ENCODE data around the gene ABLIM2. TPM values are rescaled to one million over a fixed set of nuclear protein-coding genes. Genes with fewer than 3 reads are reported as not detected.

ABLIM2 gene
- total RNA-seq, 1 donor: under 0.01 TPM

DNA sequence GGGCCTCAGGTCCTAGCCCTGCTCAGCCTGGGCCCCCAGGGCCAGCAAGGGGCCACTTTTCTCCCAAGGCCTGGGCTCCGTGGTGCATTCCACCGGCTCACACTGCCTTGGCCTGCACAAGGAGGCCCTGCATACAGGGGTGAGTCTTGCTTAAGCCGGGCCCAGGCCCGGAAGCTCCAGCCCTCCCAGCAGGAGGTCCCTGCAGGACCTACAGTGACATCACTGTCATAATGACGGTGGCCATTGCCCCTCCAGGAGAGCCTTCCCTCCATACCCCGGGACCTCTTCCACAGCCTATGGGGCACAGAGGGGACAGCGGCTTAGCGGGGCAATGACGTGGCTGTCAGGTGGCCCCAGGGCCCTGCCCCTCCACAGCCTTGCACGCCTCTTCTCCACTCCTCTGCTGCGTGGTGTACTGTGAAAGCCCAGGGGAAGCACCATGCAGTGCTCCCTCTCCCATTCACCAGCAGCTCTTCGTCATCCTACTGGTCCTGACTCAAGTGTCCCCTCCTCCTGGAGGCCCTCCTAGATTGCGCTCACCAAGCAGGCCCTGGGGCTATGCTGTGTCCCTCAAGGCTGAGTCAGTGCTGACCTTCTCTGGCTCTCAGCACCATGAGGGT is 186.6 kb downstream of the ABLIM2 start:
- DNase-seq (ENCODE audit: low read depth in 2 of 3, low spot score in 2 of 3): no peak

DNA sequence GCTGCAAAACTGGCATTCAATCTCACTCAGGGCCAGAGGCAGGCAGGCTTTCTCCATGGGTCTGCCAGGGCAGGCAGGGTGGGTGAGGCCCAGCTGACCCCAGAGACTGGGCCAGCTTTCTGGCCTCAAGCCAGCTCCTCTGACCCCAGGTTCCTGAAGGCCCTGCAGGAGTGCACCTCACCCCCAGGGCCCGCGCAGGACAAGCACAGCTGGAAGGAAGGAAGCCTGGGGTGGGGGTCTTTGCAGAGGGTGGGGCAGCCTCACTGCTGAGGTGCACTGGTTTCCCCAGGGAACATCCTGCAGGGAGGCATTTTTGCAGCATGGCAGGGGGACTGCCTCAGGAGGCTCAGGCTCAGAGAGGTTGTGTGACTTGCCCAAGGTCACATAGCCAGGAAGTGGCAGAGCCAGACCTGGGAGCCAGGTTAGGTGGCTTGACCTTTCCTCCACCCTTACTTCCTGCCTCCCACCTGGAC is 187.4 kb downstream of the ABLIM2 start:
- DNase-seq (ENCODE audit: low read depth in 2 of 3, low spot score in 2 of 3): no peak

DNA sequence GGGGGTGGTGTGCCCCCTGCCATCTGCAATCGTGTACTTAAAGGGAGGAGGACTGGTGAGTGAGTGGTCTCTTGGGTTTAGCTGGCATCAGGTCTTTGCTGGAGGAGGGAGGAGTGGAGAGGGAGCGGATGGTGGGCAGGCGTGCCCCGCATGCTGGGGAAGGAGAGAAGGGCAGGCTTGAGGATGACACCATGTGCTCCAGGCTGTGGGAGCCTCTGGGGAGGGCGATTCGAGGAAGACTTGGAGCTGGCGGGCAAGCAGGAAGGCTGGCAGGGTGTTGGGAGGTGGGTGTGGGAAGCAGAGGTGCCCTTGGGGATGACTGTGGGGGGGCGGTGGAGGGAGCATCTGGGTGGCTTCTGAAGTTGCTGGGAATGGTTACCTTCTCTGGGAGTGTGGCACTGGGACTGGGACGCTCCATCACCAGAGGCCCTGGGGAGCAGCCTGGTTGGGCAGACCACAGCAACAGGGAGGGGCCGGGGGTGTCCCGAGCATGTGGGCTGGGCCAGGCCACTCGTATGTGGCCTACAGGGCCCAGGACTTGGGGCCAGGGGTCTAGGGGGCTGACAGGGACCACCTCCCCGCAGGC is 188.2 kb downstream of the ABLIM2 start:
- no peak for DNase-seq (ENCODE audit: low read depth in 2 of 3, low spot score in 2 of 3)

GRCh38 chr4:7968262-7968896 is 190.2 kb downstream of the ABLIM2 start:
- no peak for DNase-seq (ENCODE audit: low read depth in 2 of 3, low spot score in 2 of 3)

DNA sequence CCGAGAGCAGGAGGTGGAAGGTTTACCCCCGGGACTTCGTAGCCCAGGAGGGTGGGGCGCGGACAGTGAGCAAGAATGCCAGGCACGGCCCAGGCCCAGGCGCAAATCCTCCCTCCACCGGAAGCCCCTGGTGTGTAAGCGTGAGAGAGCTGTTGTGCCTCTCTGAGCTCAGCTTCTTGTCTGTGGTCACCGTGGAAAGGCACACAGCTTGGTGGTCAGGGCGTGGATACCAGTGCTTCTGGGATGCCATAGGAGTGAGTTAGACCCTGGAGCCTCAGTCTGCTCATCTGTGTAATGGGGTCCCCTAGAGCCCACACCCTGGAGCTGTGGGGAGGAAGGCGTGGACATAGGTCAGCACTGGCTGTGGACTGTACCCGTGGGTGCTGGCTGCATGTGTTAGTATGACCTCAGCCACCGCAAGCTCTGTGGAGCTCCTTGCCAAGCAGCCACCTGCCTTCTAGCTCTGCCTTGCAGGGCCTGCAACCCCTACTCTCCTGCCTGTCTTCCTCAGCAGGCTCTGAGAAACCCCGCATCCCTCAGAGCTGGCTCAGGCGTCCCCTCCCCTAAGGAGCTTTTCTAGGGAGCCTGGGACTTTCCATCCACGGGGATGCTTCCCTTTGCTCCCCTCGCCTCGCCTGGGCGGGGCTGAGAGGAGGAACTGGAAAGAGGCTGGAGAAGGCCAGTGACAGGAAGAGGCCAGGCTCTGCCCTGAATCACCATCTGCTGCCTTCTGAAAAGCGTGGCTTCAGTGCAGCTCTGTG is 190.9 kb downstream of the ABLIM2 start:
- no peak for DNase-seq (ENCODE audit: low read depth in 2 of 3, low spot score in 2 of 3)

DNA sequence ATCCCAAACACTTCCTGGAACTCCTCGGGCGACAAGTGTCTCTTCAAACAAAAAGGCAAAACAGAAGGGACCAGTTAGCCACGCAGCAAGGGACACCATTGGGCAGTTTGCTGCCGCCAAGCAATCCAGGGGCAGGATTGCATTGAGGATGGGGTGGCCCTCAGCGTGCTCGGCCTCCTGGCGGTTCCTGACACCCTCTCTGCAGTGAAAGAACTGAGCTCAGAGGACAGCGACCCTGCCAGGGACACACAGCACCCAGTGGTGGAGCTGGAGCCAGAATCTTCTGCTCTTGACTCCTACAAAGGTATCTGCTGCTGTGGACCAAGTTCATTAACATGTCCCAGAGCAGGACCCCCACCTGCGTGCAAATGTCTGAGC is 191.6 kb downstream of the ABLIM2 start:
- no peak for DNase-seq (ENCODE audit: low read depth in 2 of 3, low spot score in 2 of 3)

DNA sequence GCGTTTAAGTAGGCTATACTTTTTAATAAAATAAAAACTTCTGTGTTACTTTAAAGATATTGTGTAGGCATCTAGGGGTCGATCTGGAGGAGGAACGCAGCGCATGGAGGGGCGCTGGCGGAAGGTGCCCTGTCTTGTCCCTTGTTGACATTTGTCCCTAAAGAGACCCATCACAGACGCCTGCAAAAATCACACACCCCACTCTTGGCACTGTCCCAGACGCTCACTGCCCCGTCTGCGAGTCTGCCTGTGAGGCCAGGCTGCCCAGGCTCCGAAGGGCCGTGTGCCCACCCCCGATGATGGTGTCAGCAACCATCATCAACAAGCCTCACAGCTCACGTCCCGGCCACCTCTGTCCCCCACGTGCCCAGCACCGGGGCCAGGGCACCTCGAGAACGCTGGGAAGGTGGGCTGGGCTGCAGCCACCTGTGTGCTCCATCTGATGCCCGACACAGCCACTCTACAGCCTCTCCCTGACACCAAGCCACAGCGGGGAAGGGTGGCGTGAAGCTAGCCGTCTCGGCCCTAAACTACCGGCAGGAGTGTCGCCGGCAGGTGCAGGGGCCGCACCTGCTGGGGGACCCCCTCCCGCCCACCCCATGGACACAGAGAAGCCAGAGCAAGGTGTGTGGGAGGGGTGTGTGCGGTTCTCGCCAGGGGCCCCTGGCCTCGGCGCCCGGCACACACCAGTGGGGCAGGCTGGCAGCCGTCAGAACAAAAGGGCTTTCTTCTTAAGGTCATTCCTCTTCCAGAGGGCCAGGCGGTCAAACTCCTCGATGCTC is 192.1 kb downstream of the ABLIM2 start:
- no peak for DNase-seq (ENCODE audit: low read depth in 2 of 3, low spot score in 2 of 3)

DNA sequence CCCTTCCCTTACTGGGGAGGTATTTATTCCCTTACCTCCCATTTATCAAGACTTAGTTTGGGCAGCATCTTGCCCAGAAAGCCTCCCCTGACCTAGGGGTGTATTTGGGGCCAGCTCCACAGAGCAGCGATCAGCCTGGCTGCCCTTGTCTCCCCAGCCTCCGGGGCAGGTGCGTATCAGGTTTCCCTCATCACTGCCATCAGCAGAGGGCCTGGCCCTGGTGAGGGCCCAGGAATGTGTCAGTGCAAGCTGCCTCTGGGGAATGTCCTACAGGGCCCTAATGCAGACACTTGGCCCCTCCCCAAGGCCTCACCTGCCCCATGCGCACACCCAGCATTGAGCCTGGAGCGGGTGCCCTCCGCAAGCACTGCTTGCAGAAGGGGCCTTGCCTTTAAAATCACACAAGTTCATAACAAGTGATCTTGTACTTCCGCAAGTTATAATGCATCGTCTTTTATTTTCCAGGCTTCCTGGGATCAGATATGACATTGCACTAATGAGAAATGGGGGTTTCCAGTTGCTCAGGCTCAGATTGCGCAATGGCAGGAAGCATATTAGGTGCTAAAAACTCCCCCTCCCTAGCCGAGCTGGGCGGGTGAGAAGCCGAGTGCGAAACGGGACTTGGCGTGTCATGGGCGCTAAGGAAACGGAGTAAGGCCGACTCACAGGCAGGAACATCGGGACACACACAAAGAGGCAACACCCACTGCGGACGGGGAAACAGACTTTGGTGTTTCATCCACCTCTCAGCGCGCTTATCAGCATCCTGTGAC is 193.5 kb downstream of the ABLIM2 start:
- DNase-seq (ENCODE audit: low read depth in 2 of 3, low spot score in 2 of 3): peak in 2 of 3 donors; percentile 45 to 49

- DNase-seq (ENCODE audit: low read depth in 2 of 3, low spot score in 2 of 3): no peak
Observed at GRCh38 chr4:7964459-7964858, 194.2 kb downstream of the ABLIM2 start.

- no peak for DNase-seq (ENCODE audit: low read depth in 2 of 3, low spot score in 2 of 3)
Observed at GRCh38 chr4:7963691-7964090, 194.9 kb downstream of the ABLIM2 start.

- DNase-seq (ENCODE audit: low read depth in 2 of 3, low spot score in 2 of 3): no peak
Observed at GRCh38 chr4:7962609-7963508, 195.8 kb downstream of the ABLIM2 start.

- DNase-seq (ENCODE audit: low read depth in 2 of 3, low spot score in 2 of 3): peak in 2 of 3 donors; percentile 78 to 86
Observed at GRCh38 chr4:7960790-7961655, 197.6 kb downstream of the ABLIM2 start.

DNA sequence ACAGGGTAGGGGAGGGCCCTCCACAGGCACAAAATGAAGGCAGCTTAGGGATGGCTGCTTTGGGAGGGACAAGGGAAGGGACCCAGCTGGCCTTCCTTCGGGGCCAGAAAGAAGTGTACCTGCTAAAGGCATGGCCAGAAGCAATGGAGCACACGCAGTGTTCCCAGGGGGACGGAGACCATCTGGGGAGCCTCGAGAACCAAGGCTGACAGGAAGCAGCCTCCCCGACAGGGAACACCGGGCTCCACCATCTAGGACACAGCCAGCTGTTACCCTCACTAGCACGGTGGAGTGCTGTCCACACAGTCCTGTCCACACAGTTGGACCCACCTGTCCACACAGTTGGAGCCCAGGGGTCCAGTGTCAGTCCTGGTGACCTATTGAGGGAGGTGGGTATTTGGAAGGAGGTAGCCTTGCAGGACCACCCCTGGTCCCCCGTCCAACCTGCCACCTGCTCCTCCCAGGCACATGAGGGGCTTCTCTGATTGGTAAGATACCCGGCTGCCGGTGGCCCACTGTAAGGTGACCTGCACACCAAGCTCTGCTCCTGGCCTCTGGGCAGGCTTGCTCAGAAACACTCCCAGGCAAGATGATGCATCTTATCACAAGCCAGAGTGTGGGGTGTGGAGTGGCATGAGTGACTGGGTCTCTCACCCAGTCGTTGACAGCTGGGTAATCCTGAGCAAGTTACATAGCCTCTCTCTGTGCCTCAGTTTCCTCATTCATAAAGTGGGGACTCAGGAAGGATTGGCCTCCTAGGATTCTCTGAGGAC is 198.4 kb downstream of the ABLIM2 start:
- DNase-seq (ENCODE audit: low read depth in 2 of 3, low spot score in 2 of 3): no peak

DNA sequence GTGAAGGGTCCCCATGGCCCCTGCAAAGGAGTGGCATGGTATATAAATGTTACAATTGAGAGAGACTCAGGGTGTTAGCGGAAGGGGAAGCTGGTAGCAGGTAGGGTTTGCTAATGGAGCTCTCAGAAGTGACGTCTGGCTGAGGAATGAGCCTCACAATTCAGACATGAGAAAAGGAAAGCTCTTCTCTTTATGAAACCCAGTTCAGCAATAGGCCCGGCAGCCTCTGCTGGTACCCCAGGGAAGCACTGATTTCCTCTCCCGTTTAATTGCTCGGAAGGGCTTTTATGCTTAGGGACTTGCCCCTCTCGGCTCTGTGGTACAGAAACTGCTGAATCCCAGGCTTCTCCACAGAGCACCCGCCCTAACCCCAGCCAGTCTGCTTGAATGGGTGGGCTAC is 199.5 kb downstream of the ABLIM2 start:
- DNase-seq (ENCODE audit: low read depth in 2 of 3, low spot score in 2 of 3): no peak

DNA sequence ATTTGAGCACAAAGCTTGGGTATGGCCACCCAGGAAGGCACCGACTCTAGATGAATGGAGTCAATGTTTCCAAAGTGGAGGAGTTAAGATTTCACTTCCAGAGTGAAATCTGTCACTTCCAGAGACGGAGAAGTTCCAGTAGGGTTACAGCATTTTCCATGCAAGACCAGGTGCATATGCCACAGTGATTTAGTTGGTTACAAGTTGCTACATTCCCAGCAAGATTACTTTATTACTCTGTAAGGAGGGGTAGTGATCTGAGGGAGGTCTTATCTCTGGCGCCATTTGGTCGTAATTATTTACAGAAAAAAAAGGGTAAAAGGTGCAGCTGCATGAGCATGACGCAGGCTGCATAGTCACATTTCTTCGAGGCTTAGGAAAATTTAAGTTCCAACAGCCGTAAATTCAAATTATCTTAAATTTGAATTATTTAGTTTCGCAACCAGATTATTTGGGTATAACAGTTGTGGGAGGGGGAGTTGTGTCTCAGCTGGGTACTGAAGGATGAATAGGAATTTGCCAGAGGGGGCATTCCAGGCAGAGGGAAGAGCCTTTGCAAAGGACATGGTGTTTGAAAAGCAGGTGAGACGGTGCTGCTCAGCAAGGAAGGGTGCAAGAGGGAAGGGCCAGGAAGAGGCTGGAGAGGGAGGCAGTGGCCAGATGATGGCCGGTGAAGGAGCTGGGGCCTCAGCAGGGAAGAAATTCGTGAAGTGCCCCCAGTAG is 201.5 kb downstream of the ABLIM2 start:
- no peak for DNase-seq (ENCODE audit: low read depth in 2 of 3, low spot score in 2 of 3)

DNA sequence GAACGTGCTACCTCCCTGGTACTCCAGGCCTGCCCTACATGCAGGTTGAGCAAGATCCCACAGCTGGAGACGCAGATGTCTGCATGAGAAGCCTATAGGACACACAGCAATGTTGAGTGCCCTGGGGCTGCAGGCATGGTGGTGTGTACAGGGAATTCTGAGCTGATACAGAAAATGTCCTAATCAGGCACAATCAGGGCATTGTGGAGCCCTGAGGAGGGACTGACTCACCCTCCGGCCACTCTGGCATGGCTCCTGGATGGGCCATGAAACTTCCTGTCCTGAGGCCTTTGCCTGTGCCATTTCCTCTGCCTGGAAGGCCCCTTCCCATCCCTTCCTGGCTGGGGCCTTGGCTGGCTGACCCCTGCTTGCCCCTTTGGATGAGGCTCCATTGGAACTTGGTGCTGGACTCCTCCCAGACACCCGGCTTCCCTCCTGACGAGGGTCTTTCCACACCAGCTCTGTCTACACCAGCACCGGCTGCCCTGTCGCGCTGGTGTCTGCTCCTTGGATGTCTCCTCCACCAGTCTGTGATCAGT is 202.3 kb downstream of the ABLIM2 start:
- DNase-seq (ENCODE audit: low read depth in 2 of 3, low spot score in 2 of 3): no peak
